Adrenal gland (tissue), 5 donors: ENCODE results near the gene GPI.

ENCODE experiments used
- POLR2A ChIP-seq, 2 donors: fragments of 450-650 bp; IDR thresholded peaks; one replicate each; pipeline ENCODE4 v1.6.1; 2017; ENCODE audit warnings: antibody characterized with exemption in 2 of 2, mild to moderate bottlenecking in 2 of 2, moderate library complexity in 1 of 2
- TF ChIP-seq, protein P1 (sequence below), 6 experiments: fragments of 450-650 bp in 4 of 6; fragments of 200-600 bp in 2 of 6; sonication (generic) in 1 of 6; IDR thresholded peaks; 1 replicate in 5 of 6; 2 replicates in 1 of 6; pipeline versions ENCODE4 v1.5.1 to v1.8.0; 2016 to 2021; ENCODE audit warnings: antibody characterized with exemption in 6 of 6, mild to moderate bottlenecking in 2 of 6, moderate library complexity in 1 of 6
- donor health status: DM: no; HTN: no; CAD: no.

DNA sequence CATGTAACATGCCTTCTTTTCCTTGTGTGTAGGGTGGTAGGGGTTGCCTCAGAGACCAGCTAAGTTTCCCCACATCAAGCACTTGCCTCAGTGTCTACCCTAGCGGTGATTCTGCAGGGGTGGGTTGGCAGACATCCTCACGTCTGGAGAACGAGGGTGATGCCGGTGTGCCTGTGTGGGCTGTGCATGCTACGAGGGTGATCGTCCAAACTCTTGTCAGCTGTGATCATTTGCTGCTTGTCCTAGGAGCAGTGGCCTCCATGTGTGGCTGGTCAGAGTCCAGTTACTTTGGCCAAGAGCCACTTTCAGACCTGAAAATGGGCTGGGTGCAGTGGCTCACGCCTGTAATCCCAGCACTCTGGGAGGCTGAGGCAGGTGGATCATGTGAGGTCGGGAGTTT lies 5.1 kb downstream of the GPI start:
- TF ChIP-seq, protein P1, sequence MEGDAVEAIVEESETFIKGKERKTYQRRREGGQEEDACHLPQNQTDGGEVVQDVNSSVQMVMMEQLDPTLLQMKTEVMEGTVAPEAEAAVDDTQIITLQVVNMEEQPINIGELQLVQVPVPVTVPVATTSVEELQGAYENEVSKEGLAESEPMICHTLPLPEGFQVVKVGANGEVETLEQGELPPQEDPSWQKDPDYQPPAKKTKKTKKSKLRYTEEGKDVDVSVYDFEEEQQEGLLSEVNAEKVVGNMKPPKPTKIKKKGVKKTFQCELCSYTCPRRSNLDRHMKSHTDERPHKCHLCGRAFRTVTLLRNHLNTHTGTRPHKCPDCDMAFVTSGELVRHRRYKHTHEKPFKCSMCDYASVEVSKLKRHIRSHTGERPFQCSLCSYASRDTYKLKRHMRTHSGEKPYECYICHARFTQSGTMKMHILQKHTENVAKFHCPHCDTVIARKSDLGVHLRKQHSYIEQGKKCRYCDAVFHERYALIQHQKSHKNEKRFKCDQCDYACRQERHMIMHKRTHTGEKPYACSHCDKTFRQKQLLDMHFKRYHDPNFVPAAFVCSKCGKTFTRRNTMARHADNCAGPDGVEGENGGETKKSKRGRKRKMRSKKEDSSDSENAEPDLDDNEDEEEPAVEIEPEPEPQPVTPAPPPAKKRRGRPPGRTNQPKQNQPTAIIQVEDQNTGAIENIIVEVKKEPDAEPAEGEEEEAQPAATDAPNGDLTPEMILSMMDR (IDR thresholded peaks at IDR 0.05): no peak
- TF ChIP-seq POLR2A (IDR thresholded peaks at IDR 0.05): no peak
